T-helper 1 cell treated with Interleukin-12 subunit alpha and Interleukin-12 subunit beta and Interleukin-4 antibody, amounts not matched to agents 30 μg/mL and 1 μg/mL, for 36 hours (primary cell): ENCODE measurements around the gene LRRC74A.

Experiments used
- H3K27ac Mint-ChIP-seq: one replicate; pipeline ENCODE4 v1.8.0; 2021; ENCODE audit warnings: mild to moderate bottlenecking, mixed read lengths
- H3K27me3 Mint-ChIP-seq: one replicate; pipeline ENCODE4 v1.8.0; 2021; ENCODE audit warnings: low read depth, mixed read lengths
- H3K36me3 Mint-ChIP-seq: one replicate; pipeline ENCODE4 v1.8.0; 2021; ENCODE audit warnings: low read depth, mixed read lengths
- H3K4me1 Mint-ChIP-seq: one replicate; pipeline ENCODE4 v1.8.0; 2021; ENCODE audit warnings: low read depth, mixed read lengths
- H3K4me3 Mint-ChIP-seq: one replicate; pipeline ENCODE4 v1.8.0; 2021; ENCODE audit warnings: mild to moderate bottlenecking, moderate library complexity, mixed read lengths
- H3K9me3 Mint-ChIP-seq: one replicate; pipeline ENCODE4 v1.8.0; 2021; ENCODE audit warnings: mixed read lengths

The LRRC74A gene

GRCh38 chr14:76826122-76826521, at the start of gene LRRC74A:
LRRC74A (plus strand) TSS chr14:76826408; CDS start chr14:76826698, 290 bp downstream.
- Mint-ChIP-seq H3K4me1 (no peaks in the 10 kb centered on the region), H3K36me3 (no peaks in the 10 kb centered on the region), H3K27ac (no peak within 1 kb of the TSS), H3K9me3 (no peaks in the 10 kb centered on the region), H3K4me3 (no peak within 1 kb of the TSS), H3K27me3 (peaks cover 26% of the 10 kb centered on the region)

GRCh38 chr14:76776428-76777251, 49.6 kb upstream of the LRRC74A start:
- Mint-ChIP-seq H3K4me1 (peaks cover 8% of the 10 kb centered on the region), H3K27ac (no peak overlapping the region), H3K9me3 (no peaks in the 10 kb centered on the region), H3K4me3 (no peak overlapping the region), H3K36me3 (peaks cover 5% of the 10 kb centered on the region), H3K27me3 (no peaks in the 10 kb centered on the region)

GRCh38 chr14:76777721-76778120, 48.5 kb upstream of the LRRC74A start:
- H3K4me3 Mint-ChIP-seq, result no peak overlapping the region
- peaks cover 7% of the 10 kb centered on the region for H3K36me3 Mint-ChIP-seq
- no peak overlapping the region for H3K27ac Mint-ChIP-seq
- peaks cover 16% of the 10 kb centered on the region for H3K4me1 Mint-ChIP-seq
- no peaks in the 10 kb centered on the region for H3K9me3 Mint-ChIP-seq
- no peaks in the 10 kb centered on the region for H3K27me3 Mint-ChIP-seq

- Mint-ChIP-seq H3K4me1 (peaks cover 26% of the 10 kb centered on the region), H3K27me3 (no peaks in the 10 kb centered on the region), H3K27ac (no peak overlapping the region), H3K36me3 (peaks cover 11% of the 10 kb centered on the region), H3K4me3 (no peak overlapping the region), H3K9me3 (no peaks in the 10 kb centered on the region)
Measured at GRCh38 chr14:76778546-76779215, 47.5 kb upstream of the LRRC74A start.

- Mint-ChIP-seq H3K27me3 (no peaks in the 10 kb centered on the region), H3K27ac (no peak overlapping the region), H3K36me3 (peaks cover 11% of the 10 kb centered on the region), H3K4me3 (no peak overlapping the region), H3K4me1 (peaks cover 27% of the 10 kb centered on the region), H3K9me3 (no peaks in the 10 kb centered on the region)
Measured at GRCh38 chr14:76779221-76780057, 46.8 kb upstream of the LRRC74A start.

- H3K4me1 Mint-ChIP-seq, result peaks cover 31% of the 10 kb centered on the region
- no peaks in the 10 kb centered on the region for H3K27me3 Mint-ChIP-seq
- no peaks in the 10 kb centered on the region for H3K9me3 Mint-ChIP-seq
- peaks cover 12% of the 10 kb centered on the region for H3K36me3 Mint-ChIP-seq
- no peak overlapping the region for H3K4me3 Mint-ChIP-seq
- no peak overlapping the region for H3K27ac Mint-ChIP-seq
Measured at GRCh38 chr14:76780058-76780345, 46.2 kb upstream of the LRRC74A start.

- no peaks in the 10 kb centered on the region for H3K27me3 Mint-ChIP-seq
- peaks cover 12% of the 10 kb centered on the region for H3K36me3 Mint-ChIP-seq
- H3K27ac Mint-ChIP-seq, result no peak overlapping the region
- no peaks in the 10 kb centered on the region for H3K9me3 Mint-ChIP-seq
- H3K4me3 Mint-ChIP-seq, result no peak overlapping the region
- H3K4me1 Mint-ChIP-seq, result peaks cover 31% of the 10 kb centered on the region
Measured at GRCh38 chr14:76780360-76780759, 45.8 kb upstream of the LRRC74A start.

- no peak overlapping the region for H3K4me3 Mint-ChIP-seq
- H3K27me3 Mint-ChIP-seq, result no peaks in the 10 kb centered on the region
- H3K27ac Mint-ChIP-seq, result no peak overlapping the region
- no peaks in the 10 kb centered on the region for H3K9me3 Mint-ChIP-seq
- peaks cover 12% of the 10 kb centered on the region for H3K36me3 Mint-ChIP-seq
- peaks cover 31% of the 10 kb centered on the region for H3K4me1 Mint-ChIP-seq
Measured at GRCh38 chr14:76780875-76781647, 45.1 kb upstream of the LRRC74A start.

GRCh38 chr14:76781648-76782051, 44.6 kb upstream of the LRRC74A start:
- H3K36me3 Mint-ChIP-seq, result peaks cover 12% of the 10 kb centered on the region
- no peak overlapping the region for H3K4me3 Mint-ChIP-seq
- no peak overlapping the region for H3K27ac Mint-ChIP-seq
- H3K9me3 Mint-ChIP-seq, result no peaks in the 10 kb centered on the region
- H3K27me3 Mint-ChIP-seq, result no peaks in the 10 kb centered on the region
- H3K4me1 Mint-ChIP-seq, result peaks cover 31% of the 10 kb centered on the region

GRCh38 chr14:76782115-76782884, 43.9 kb upstream of the LRRC74A start:
- H3K27ac Mint-ChIP-seq, result peak overlapping the region; percentile 80

GRCh38 chr14:76782885-76783566, 43.2 kb upstream of the LRRC74A start:
- no peaks in the 10 kb centered on the region for H3K9me3 Mint-ChIP-seq
- peak overlapping the region; percentile 82 for H3K27ac Mint-ChIP-seq
- peaks cover 30% of the 10 kb centered on the region for H3K4me1 Mint-ChIP-seq
- peak overlapping the region; percentile 21 for H3K4me3 Mint-ChIP-seq
- no peaks in the 10 kb centered on the region for H3K27me3 Mint-ChIP-seq
- H3K36me3 Mint-ChIP-seq, result peaks cover 16% of the 10 kb centered on the region

More at GRCh38 chr14:76782115-76782884, 43.9 kb upstream of the LRRC74A start:
- no peaks in the 10 kb centered on the region for H3K27me3 Mint-ChIP-seq
- peaks cover 12% of the 10 kb centered on the region for H3K36me3 Mint-ChIP-seq
- peaks cover 31% of the 10 kb centered on the region for H3K4me1 Mint-ChIP-seq
- no peaks in the 10 kb centered on the region for H3K9me3 Mint-ChIP-seq
- peak overlapping the region; percentile 21 for H3K4me3 Mint-ChIP-seq

- H3K36me3 Mint-ChIP-seq, result peaks cover 24% of the 10 kb centered on the region
- H3K27ac Mint-ChIP-seq, result no peak overlapping the region
- no peaks in the 10 kb centered on the region for H3K9me3 Mint-ChIP-seq
- no peak overlapping the region for H3K4me3 Mint-ChIP-seq
- no peaks in the 10 kb centered on the region for H3K27me3 Mint-ChIP-seq
- peaks cover 30% of the 10 kb centered on the region for H3K4me1 Mint-ChIP-seq
Measured at GRCh38 chr14:76784266-76784874, 41.8 kb upstream of the LRRC74A start.

- H3K27me3 Mint-ChIP-seq, result no peaks in the 10 kb centered on the region
- H3K4me3 Mint-ChIP-seq, result no peak overlapping the region
- peaks cover 23% of the 10 kb centered on the region for H3K36me3 Mint-ChIP-seq
- no peak overlapping the region for H3K27ac Mint-ChIP-seq
- H3K9me3 Mint-ChIP-seq, result no peaks in the 10 kb centered on the region
- peaks cover 30% of the 10 kb centered on the region for H3K4me1 Mint-ChIP-seq
Measured at GRCh38 chr14:76784881-76785280, 41.3 kb upstream of the LRRC74A start.
